H1 (cell line): ENCODE results near the gene EEF1AKMT2. TPM values are rescaled to one million over a fixed set of nuclear protein-coding genes. Genes with fewer than 3 reads are reported as not detected.

Experiments used
- CHD7 ChIP-seq: fragments of 300-600 bp; sonication (generic); IDR thresholded peaks from 2 replicates; pipeline ENCODE4 v1.7.1; 2012; ENCODE audit warnings: low read length, moderate library complexity, mild to moderate bottlenecking, inconsistent platforms; ENCODE audit not compliant: insufficient replicate concordance
- NANOG ChIP-seq: IDR thresholded peaks from 2 replicates; pipeline ENCODE4 v1.6.1; 2011; ENCODE audit warnings: low read length, low read depth, mild to moderate bottlenecking, inconsistent platforms; ENCODE audit not compliant: insufficient read depth, poor library complexity, severe bottlenecking
- NRF1 ChIP-seq: IDR thresholded peaks from 2 replicates; pipeline ENCODE4 v1.6.1; 2011; ENCODE audit warnings: mild to moderate bottlenecking, low read depth, low read length, improper control_type of control experiment
- POU5F1 ChIP-seq: IDR thresholded peaks from 2 replicates; pipeline ENCODE4 v1.6.1; 2011; ENCODE audit warnings: low read depth, mild to moderate bottlenecking, low read length, moderate library complexity
- polyA plus RNA-seq, 7 experiments: library from polyadenylated mRNA; depleted of rRNA in 3 of 7; stranded (reverse) in 5 of 7; unstranded in 2 of 7; fragments of >200 nt in 5 of 7; fragments of 200-250 nt in 2 of 7; gene quantifications; 1 replicate in 5 of 7; 2 replicates in 1 of 7; 4 replicates in 1 of 7; pipeline versions ENCODE4 v1.2.1 to v1.2.3, GENCODE V29; 2011 to 2013; ENCODE audit warnings: missing spikeins in 2 of 7, mixed read lengths in 2 of 7
- total RNA-seq: library from RNA; stranded (reverse); fragmentation: NEBNext Ultra II Directional; extraction: Animal tissue kit (Norgen Biotek cat#: 25700); gene quantifications from 2 replicates; pipeline ENCODE4 v1.2.1, GENCODE V29; 2021
- TF ChIP-seq, protein P1 (sequence below): IDR thresholded peaks from 2 replicates; pipeline ENCODE4 v1.6.1; 2011; ENCODE audit warnings: low read depth, mild to moderate bottlenecking, low read length; ENCODE audit not compliant: insufficient read depth

The EEF1AKMT2 gene
- total and polyA plus RNA-seq, 2 of the 8 experiments (the other 6 are each of a cell fraction or from before 2014, with no cell fraction given): 9.8 to 26.8 TPM

DNA sequence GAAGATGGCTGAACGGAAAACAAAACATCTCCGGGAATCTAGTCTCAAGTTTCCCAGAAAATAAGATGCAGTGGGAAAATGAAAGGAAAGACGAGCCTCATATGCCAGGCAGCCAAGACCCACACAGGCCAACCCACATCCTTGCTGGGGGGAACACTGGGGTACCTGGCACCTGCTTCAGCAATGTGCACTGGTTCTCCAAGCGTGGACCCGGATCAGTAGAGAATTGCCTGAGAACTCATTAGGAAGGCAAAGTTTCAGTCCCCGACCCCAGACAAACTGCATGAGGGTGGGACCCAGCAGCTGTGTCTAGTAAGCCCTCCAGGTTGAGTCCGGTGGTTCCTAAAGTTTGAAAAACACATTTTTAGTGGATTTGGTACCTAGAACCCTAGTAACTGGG lies 65.9 kb downstream of the EEF1AKMT2 start (continued):
- no peak for TF ChIP-seq CHD7
- TF ChIP-seq, protein P1, sequence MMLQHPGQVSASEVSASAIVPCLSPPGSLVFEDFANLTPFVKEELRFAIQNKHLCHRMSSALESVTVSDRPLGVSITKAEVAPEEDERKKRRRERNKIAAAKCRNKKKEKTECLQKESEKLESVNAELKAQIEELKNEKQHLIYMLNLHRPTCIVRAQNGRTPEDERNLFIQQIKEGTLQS: no peak
- no peak for TF ChIP-seq POU5F1
- no peak for TF ChIP-seq NANOG
- no peak for TF ChIP-seq NRF1
